Measurements from ENCODE around the gene NAPSA. TPM values are rescaled to one million over a fixed set of nuclear protein-coding genes. Genes with fewer than 3 reads are reported as not detected.

The NAPSA gene
- total RNA-seq, 1 donor from 2014 or later: 0.48 TPM

GRCh38 chr19:50384685-50385535 is 19.5 kb upstream of the NAPSA start:
- DNase-seq (ENCODE audit: low read depth): peak; percentile 14

DNA sequence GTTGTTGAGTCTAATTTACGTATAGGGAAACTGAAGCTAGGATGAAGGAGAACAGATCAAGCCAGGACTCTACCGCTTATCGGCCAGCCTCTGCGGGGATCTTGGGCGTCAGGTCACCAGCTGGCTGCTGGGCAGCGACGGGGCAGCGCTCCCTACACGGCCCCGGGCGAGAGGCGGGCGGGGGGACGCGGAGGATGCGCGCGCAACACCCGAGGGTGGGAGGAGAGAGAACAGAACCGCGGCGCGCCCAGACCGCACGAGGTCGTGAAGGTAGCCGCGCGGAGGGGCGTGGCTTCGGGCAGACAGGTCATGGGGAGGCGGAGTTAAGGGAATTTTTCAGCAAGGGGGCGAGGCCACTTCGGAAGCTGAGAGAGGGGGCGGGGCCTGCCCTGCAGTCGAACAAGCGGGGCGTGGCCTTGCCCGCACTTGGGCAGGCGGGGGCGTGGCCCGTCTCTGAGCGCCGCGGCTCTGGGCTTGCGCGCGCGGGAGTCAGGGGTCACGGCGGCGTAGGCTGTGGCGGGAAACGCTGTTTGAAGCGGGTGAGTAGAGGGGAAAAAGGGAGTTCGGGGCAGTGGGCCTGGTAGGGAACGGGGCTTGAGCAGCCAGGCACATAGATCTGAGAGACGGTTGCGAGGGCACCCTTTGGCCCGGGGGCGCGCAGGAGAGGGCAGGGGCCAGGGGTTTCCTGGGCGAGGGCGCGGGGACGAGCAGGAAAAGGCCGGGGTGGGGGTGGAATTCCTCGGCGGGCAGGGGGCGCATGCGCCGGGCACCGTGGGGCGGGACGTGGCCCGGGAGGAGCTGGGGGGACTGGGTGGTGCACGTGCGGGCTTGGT is 18.6 kb upstream of the NAPSA start, which contains the start of gene POLD1:
Gene POLD1, plus strand, starts transcription at position 496 of the 833 bp plus-strand sequence. CDS start 14,505 bp downstream, outside the sequence.
- peak; percentile 95 for DNase-seq (ENCODE audit: low read depth)

DNA sequence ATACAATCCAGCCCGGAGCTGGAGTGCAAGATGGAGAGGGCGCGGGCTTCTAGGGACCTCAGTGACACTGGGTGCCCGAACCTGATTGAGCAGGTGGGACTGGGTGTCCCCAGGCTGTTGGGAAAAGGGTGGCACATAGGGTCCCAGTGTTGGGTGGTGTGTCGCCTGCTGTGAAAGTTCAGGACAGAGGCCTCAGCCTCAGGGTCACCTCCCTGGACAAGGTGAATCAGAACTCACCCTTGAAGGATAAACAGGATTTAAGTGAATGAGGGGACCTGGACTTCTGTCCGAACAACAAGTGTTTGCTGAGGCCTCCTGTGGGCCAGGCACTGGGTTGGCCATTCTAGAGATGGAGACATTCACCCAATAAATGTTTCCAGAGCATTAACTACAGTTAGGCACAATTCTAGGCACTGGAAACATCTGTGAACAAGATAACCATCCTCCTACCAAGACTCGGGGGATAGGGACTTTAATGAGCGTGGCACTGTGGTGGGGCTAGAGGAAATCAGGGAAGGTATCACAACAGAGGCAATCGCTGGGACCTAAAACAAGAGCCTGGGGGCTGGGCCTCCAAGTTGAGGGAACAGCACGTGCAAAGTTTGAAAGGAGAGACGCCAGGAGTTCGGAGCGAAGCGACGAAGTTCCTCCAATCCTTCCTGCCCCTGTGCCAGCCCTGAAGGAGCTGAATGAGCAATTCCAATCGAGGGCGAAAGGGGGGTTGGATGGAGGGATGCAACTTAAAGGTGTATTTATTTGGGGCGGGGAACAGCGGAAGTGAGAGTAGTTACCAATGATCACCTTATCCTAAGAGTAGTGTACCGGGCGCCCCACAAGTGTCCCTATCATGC is 17.8 kb upstream of the NAPSA start:
- no peak for DNase-seq (ENCODE audit: low read depth)

GRCh38 chr19:50381881-50382729 is 16.7 kb upstream of the NAPSA start:
- no peak for DNase-seq (ENCODE audit: low read depth)

DNA sequence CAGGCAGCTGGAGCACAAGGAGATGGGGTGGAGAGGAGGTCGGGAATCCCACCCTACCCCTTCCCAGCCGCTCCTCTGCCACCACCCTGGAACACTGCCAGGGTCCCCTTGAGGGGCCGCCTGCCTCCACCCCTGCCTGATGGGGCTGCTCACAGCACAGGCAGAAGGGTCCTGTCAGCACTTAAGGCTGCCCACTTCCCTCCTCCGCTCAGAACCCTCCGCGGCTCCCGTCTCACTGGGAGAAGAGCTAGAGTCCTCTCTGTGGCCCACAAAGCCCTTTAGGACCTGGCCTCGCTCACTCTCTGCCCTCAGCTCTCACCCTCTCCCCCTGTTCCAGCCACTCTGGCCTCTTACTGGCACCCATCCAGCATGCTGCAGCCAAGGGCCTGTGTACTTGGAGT is 15.3 kb upstream of the NAPSA start:
- no peak for DNase-seq (ENCODE audit: low read depth)

DNA sequence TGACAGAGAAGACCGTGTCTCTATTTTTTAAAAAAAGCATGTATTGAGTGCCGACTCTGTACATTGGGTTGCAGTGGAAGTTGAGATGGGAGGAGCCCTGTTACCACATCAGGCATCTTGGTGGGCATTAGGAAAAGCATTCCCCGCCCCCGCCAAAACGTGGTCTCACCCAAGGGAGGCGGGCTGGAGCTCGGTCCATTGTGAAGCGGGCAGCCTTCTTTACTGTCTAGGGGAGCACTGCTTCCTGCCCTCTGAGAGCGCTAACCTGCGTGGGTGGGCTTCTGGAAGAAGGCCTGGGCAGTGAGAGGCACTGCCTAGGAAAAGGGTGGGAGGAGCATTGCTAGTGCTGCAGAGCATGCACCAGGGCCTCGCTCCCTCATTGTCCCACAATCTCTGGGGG is 14.7 kb upstream of the NAPSA start:
- DNase-seq (ENCODE audit: low read depth): no peak

GRCh38 chr19:50379602-50380001 is 14.2 kb upstream of the NAPSA start:
- DNase-seq (ENCODE audit: low read depth): no peak

GRCh38 chr19:50378863-50379236 is 13.4 kb upstream of the NAPSA start:
- DNase-seq (ENCODE audit: low read depth): no peak

GRCh38 chr19:50378169-50378862 is 12.9 kb upstream of the NAPSA start:
- no peak for DNase-seq (ENCODE audit: low read depth)

DNA sequence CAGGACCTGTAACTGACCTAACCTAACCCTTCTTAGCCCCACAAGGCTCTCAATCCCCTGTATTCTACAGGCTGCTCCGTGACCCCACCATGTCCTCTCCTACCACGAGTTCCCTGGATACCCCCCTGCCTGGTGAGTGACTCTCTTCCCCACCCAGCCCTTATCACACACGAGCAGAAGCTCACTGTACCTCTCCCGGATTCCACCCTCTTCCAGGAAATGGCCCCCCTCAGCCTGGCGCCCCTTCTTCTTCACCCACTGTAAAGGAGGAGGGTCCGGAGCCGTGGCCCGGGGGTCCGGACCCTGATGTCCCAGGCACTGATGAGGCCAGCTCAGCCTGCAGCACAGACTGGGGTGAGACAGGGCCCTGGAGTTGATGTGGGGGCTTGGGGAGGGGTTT is 12.1 kb upstream of the NAPSA start:
- no peak for DNase-seq (ENCODE audit: low read depth)

GRCh38 chr19:50377051-50377461 is 11.6 kb upstream of the NAPSA start:
- DNase-seq (ENCODE audit: low read depth): no peak

DNA sequence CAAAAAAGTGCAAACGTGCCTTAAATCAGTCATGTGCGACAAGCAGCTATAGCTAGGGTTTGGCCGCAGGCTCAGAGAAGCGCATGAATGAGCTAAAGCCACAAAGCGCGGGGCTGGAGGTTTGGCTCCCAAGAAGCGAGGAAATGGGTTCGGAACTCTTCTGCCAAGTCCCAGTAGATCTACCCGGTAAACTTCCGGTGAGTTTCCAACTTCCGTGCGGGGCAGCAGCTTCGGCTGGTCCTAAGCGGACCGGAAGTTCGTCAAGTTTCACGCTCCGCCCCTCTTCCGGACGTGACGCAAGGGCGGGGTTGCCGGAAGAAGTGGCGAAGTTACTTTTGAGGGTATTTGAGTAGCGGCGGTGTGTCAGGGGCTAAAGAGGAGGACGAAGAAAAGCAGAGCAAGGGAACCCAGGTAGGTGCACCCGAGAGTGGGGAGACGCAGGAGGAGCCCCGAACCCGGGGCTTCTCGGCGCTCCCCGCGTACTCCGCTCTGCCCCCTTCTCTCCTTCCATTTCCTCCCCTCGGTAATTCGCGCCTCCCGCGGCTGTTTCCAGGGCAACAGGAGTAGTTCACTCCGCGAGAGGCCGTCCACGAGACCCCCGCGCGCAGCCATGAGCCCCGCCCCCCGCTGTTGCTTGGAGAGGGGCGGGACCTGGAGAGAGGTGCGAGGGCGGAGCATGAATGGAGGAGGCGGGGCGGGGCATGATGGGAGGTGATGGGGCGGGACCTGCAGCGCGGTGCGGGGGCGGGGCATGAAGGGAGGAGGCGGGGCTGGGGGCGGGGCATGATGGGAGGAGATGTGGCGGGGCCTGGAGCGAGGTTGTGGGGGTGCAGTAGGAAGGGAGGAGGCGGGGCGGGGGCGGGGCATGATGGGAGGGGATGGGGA is 11.0 kb upstream of the NAPSA start, which contains the start of gene NR1H2:
Gene NR1H2, plus strand, starts transcription at position 292 of the 885 bp plus-strand sequence. CDS start 1,149 bp downstream, outside the sequence.
- DNase-seq (ENCODE audit: low read depth): peak; percentile 96

DNA sequence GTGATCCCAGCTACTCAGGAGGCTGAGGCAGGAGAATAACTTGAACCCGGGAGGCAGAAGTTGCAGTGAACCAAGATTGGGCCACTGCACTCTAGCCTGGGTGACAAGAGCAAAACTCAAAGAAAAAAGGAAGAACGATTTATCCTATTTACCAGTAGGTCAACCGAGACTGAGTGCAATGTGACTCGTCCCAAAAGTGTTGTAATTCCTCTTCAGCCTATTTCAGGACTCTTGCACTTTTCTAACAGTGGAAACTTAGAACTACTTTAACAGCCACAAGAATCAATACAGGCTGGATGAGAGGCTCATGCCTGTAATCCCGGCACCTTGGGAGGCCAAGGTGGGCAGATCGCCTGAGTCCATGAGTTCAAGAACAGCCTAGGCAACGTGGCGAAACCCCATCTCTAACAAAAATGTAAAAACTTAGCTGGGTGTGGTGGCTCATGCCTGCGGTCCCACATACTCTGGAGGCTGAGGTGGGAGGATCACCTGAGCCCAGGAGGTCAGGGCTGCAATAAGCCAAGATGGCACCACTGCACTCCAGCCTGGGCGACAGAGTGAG is 6.6 kb upstream of the NAPSA start:
- DNase-seq (ENCODE audit: low read depth): no peak

GRCh38 chr19:50368649-50369570 is 3.5 kb upstream of the NAPSA start:
- DNase-seq (ENCODE audit: low read depth): peak; percentile 91

GRCh38 chr19:50362656-50363424 is 2.6 kb downstream of the NAPSA start:
- DNase-seq (ENCODE audit: low read depth): no peak

DNA sequence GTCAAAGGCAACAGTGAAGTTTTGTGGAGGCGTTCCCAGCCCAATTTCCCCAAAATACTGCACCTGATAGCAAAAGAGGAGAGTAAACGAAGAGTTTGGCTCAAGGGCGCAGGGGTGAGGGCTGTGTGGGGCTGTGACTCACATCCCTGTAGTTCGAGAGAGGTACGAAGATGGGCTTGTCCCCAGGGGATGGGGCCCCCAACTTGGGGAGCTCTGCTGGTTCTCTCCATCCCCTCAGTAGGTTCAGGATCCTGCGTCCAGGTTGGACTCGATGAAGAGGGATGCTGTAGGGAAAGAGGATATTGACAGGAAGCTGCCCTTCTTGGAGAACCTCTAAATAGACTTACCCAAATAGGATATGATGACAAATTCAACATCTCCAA is 3.4 kb downstream of the NAPSA start:
- DNase-seq (ENCODE audit: low read depth): no peak
